ENCODE measurements around the gene COL5A1.

Gene COL5A1

GRCh38 chr9:134744385-134745295, 103.0 kb downstream of the COL5A1 start:
- no peak for DNase-seq (ENCODE audit: low spot score)

- DNase-seq (ENCODE audit: low spot score), result no peak
Observed at GRCh38 chr9:134747951-134748489, 106.4 kb downstream of the COL5A1 start.

- no peak for DNase-seq (ENCODE audit: low spot score)
Observed at GRCh38 chr9:134748591-134748990, 107.0 kb downstream of the COL5A1 start.

- DNase-seq (ENCODE audit: low spot score), result no peak
Observed at GRCh38 chr9:134750450-134751155, 109.0 kb downstream of the COL5A1 start.

- no peak for DNase-seq (ENCODE audit: low spot score)
Observed at GRCh38 chr9:134751622-134752021, 110.0 kb downstream of the COL5A1 start.

- no peak for DNase-seq (ENCODE audit: low spot score)
Observed at GRCh38 chr9:134752471-134753168, 111.0 kb downstream of the COL5A1 start.

- no peak for DNase-seq (ENCODE audit: low spot score)
Observed at GRCh38 chr9:134753191-134753590, 111.6 kb downstream of the COL5A1 start.

- DNase-seq (ENCODE audit: low spot score), result no peak
Observed at GRCh38 chr9:134755221-134755907, 113.8 kb downstream of the COL5A1 start.

- DNase-seq (ENCODE audit: low spot score), result no peak
Observed at GRCh38 chr9:134756098-134756497, 114.5 kb downstream of the COL5A1 start.

- no peak for DNase-seq (ENCODE audit: low spot score)
Observed at GRCh38 chr9:134757216-134757975, 115.8 kb downstream of the COL5A1 start.

- no peak for DNase-seq (ENCODE audit: low spot score)
Observed at GRCh38 chr9:134758949-134759607, 117.5 kb downstream of the COL5A1 start.

- no peak for DNase-seq (ENCODE audit: low spot score)
Observed at GRCh38 chr9:134759913-134760312, 118.3 kb downstream of the COL5A1 start.

GRCh38 chr9:134760750-134761420, 119.3 kb downstream of the COL5A1 start:
- no peak for DNase-seq (ENCODE audit: low spot score)

GRCh38 chr9:134764473-134765269, 123.1 kb downstream of the COL5A1 start:
- DNase-seq (ENCODE audit: low spot score), result no peak

- DNase-seq (ENCODE audit: low spot score), result peak; percentile 9
Observed at GRCh38 chr9:134765785-134766184, 124.2 kb downstream of the COL5A1 start.

GRCh38 chr9:134766587-134766986, 125.0 kb downstream of the COL5A1 start:
- DNase-seq (ENCODE audit: low spot score), result no peak

GRCh38 chr9:134768332-134768708, 126.7 kb downstream of the COL5A1 start:
- no peak for DNase-seq (ENCODE audit: low spot score)

GRCh38 chr9:134768709-134769351, 127.2 kb downstream of the COL5A1 start:
- no peak for DNase-seq (ENCODE audit: low spot score)
